GM23248 (cell line): ENCODE data around the gene TRIM17. TPM values are rescaled to one million over a fixed set of nuclear protein-coding genes. Genes with fewer than 3 reads are reported as not detected.

Experiments
- DNase-seq: peaks from one replicate; pipeline ENCODE4 v3.0.0-alpha.2; 2015
- H2AFZ ChIP-seq: fragments of 200-600 bp; sonication (generic); 2 replicates; pipeline ENCODE4 v1.6.1; 2016; ENCODE audit warnings: antibody characterized with exemption
- H3F3A ChIP-seq: fragments of 200-600 bp; sonication (generic); 2 replicates; pipeline ENCODE4 v1.6.1; 2016; ENCODE audit warnings: mild to moderate bottlenecking, antibody characterized with exemption, mixed run types; ENCODE audit not compliant: insufficient read depth
- H3K27ac ChIP-seq: fragments of 200-600 bp; sonication (generic); 2 replicates; pipeline ENCODE4 v1.5.1; 2016; ENCODE audit warnings: mild to moderate bottlenecking
- H3K27me3 ChIP-seq: fragments of 200-600 bp; sonication (generic); replicated peaks from 2 replicates; pipeline ENCODE4 v1.6.1; 2016; ENCODE audit warnings: mild to moderate bottlenecking; ENCODE audit not compliant: insufficient read depth
- H3K36me3 ChIP-seq: fragments of 200-600 bp; sonication (generic); 2 replicates; pipeline ENCODE4 v1.6.1; 2016; ENCODE audit warnings: low read depth, mild to moderate bottlenecking
- H3K4me1 ChIP-seq: fragments of 200-600 bp; sonication (generic); 2 replicates; pipeline ENCODE4 v1.6.1; 2016; ENCODE audit warnings: mild to moderate bottlenecking; ENCODE audit not compliant: insufficient read depth
- H3K4me2 ChIP-seq: fragments of 200-600 bp; sonication (generic); one replicate; pipeline ENCODE4 v1.6.1; 2016; ENCODE audit warnings: mild to moderate bottlenecking; ENCODE audit not compliant: unreplicated experiment
- H3K4me3 ChIP-seq: fragments of 200-600 bp; sonication (generic); 2 replicates; pipeline ENCODE4 v1.5.1; 2016; ENCODE audit warnings: mild to moderate bottlenecking
- H3K79me2 ChIP-seq: fragments of 200-600 bp; sonication (generic); 2 replicates; pipeline ENCODE4 v1.6.1; 2016; ENCODE audit warnings: mild to moderate bottlenecking; ENCODE audit not compliant: insufficient read depth
- H3K9ac ChIP-seq: fragments of 200-600 bp; sonication (generic); 2 replicates; pipeline ENCODE4 v1.6.1; 2016; ENCODE audit warnings: mild to moderate bottlenecking
- H3K9me2 ChIP-seq: fragments of 200-600 bp; sonication (generic); 2 replicates; pipeline ENCODE4 v1.6.1; 2016; ENCODE audit warnings: mixed run types, mild to moderate bottlenecking, moderate library complexity; ENCODE audit not compliant: insufficient read depth
- H3K9me3 ChIP-seq: fragments of 200-600 bp; sonication (generic); one replicate; pipeline ENCODE4 v1.6.1; 2017; ENCODE audit warnings: low read depth
- H4K20me1 ChIP-seq: fragments of 200-600 bp; sonication (generic); 2 replicates; pipeline ENCODE4 v1.6.0; 2016; ENCODE audit not compliant: insufficient read depth
- EZH2 ChIP-seq: fragments of 200-600 bp; sonication (generic); IDR thresholded peaks from 2 replicates; pipeline ENCODE4 v1.6.1; 2018; ENCODE audit warnings: antibody characterized with exemption, mild to moderate bottlenecking; ENCODE audit not compliant: insufficient read depth, poor library complexity, severe bottlenecking
- EZH2phosphoT487 ChIP-seq: fragments of 200-600 bp; sonication (generic); IDR thresholded peaks from 2 replicates; pipeline ENCODE4 v1.6.1; 2018; ENCODE audit warnings: antibody characterized with exemption, moderate library complexity, mild to moderate bottlenecking, low read depth; ENCODE audit not compliant: insufficient read depth
- WGBS, 2 experiments: methylation state at CpG; one replicate each; pipeline ENCODE4 v1.1.6; 2015 to 2017; ENCODE audit warnings: low lambda C conversion rate in 2 of 2, low coverage in 1 of 2; ENCODE audit errors: missing lambda C conversion rate in 2 of 2; 5-methylcytosine and 5-hydroxymethylcytosine counted together
- in situ Hi-C: fragments of 300-500 bp; cut with MboI; formaldehyde crosslinking; loops from 2 replicates; pipeline ENCODE4 v1.15.0; 2020
- polyA plus RNA-seq: library from polyadenylated mRNA; unstranded; fragments of >200 nt; fragmentation: Nextera tagmentation; extraction: Ambion mirVana; gene quantifications from 2 replicates; pipeline ENCODE4 v1.2.1, GENCODE V29; 2016
- total RNA-seq: library from RNA; depleted of rRNA; stranded (reverse); fragments of >200 nt; shearing (Covaris generic); gene quantifications from 2 replicates; pipeline ENCODE4 v1.2.3, GENCODE V29; 2014

Gene TRIM17
- total and polyA plus RNA-seq, 2 experiments from 2014 or later, result 0.26 TPM; not detected in 1

DNA sequence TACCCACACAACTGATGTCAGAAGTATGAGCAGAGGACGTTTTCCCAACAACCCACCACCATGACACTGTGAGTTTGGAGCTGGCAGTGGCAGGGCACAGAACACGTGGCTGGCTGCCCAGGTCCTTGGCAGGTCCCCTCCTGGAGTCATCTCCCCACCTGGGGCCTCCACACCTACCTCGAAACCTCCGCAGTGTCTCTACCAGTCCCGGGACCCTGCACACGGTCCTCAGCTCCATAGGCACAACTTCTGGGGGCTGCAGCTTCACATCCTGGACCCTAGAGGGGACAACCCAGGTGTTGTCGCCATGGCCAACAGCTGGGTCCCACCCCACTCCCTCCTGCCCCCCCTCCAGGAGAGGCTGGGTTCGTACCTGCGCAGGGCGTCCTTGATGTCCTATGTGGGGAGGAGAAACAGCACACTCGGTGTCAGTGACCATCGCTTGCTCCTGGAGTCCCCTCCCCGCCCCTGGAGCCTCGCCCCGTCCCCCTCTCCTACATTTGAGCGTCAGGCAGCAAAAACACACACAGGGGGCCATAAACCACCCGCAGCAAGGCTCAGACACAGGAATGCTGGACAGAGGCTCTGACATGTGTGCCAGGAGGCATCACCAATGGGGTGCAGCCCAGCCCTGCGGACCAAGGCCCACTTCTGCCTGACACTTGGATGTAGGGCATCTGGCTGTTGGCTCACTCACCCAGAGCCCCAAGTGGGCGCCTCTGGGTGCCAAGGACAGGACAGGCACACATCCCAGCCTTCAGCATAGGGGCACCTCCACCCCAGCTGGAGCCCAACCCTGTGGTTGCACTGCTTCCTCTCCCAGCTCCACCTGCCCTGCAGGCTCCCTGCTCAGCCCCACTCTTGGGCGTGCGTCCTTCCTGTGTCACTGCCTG lies 19.6 kb downstream of the TRIM17 start:
- no peaks in the 10 kb centered on the region for H3K9me2 ChIP-seq
- in situ Hi-C loops, result no loop called here
- no peaks in the 10 kb centered on the region for H3K9me3 ChIP-seq
- H3K79me2 ChIP-seq, result peaks cover 29% of the 10 kb centered on the region
- H3K4me1 ChIP-seq, result peaks cover 14% of the 10 kb centered on the region
- no peak overlapping the region for H2AFZ ChIP-seq
- H3F3A ChIP-seq, result 0 out of 2 replicates have a peak, but pooled peaks cover 3% of the 10 kb centered on the region
- no peaks in the 10 kb centered on the region for H3K27me3 ChIP-seq
- 92 to 95% methylated on average over 17 to 21 of the region's 21 CpGs for WGBS, 2 experiments
- H3K36me3 ChIP-seq, result no peaks in the 10 kb centered on the region; the same call in 1 of the 2 replicates
- no peak overlapping the region for H3K9ac ChIP-seq
- no peak for TF ChIP-seq EZH2
- no peak for TF ChIP-seq EZH2phosphoT487
- no peak for DNase-seq
- H3K4me3 ChIP-seq, result no peak overlapping the region
- H4K20me1 ChIP-seq, result no peaks in the 10 kb centered on the region
- no peak overlapping the region for H3K4me2 ChIP-seq
- H3K27ac ChIP-seq, result no peak overlapping the region

GRCh38 chr1:228394571-228395394 lies 21.9 kb downstream of the TRIM17 start:
- Histone ChIP-seq H3K9me2 (no peaks in the 10 kb centered on the region), H3K4me1 (peaks cover 14% of the 10 kb centered on the region), H3K9ac (no peak overlapping the region), H3K79me2 (peaks cover 7% of the 10 kb centered on the region; the same call in 1 of the 2 replicates), H2AFZ (no peak overlapping the region), H3K27ac (no peak overlapping the region), H3K36me3 (no peaks in the 10 kb centered on the region; the same call in 1 of the 2 replicates), H3F3A (0 out of 2 replicates have a peak, but pooled peaks cover 3% of the 10 kb centered on the region), H3K4me3 (no peak overlapping the region), H3K27me3 (no peaks in the 10 kb centered on the region), H3K4me2 (no peak overlapping the region), H3K9me3 (no peaks in the 10 kb centered on the region), H4K20me1 (no peaks in the 10 kb centered on the region)
- no peak for DNase-seq
- in situ Hi-C loops, result no loop called here
- WGBS, 2 experiments, result 93 to 95% methylated on average over 38 of the region's 38 CpGs
- TF ChIP-seq EZH2 (no peak), EZH2phosphoT487 (no peak)

DNA sequence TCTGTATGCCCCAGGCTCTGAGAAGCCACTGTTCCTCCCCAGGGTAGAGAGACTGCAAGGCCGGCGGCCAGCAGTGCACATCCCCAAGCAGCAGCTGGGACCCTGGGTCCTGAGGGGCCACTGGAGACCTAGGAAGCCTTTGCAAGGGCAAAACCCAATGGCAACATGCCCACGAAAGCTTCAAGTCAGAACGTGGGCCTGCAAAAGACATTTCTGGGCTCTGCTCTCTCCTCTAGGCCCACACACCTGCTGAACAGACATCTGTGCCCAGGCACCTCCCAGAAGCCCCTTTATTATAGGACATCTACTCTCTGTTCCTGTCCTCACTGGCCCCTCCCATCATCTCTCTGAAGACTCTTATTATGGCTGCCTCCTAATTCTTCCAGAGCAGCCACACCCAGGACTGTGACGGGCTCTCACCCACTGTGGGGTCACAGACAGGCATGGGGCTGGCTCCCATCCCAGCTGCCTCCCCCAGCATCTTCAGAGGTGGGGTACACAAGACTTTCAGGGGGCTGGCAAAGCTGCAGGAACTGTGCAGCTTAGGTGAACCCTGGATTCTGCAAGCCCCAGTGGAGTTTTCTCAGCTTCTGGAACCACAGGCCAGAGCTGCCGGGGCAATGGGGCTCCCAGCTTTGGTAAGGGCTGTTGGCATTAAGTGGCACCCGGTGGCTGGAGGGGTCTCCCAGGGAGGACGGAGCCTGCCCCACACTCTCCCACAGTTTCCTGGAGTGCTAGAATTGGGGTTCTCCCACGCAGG lies 22.7 kb downstream of the TRIM17 start:
- peaks cover 14% of the 10 kb centered on the region for H3K4me1 ChIP-seq
- 80 to 82% methylated on average over 9 of the region's 9 CpGs for WGBS, 2 experiments
- no peaks in the 10 kb centered on the region for H3K27me3 ChIP-seq
- 0 out of 2 replicates have a peak overlapping the region, but pooled peaks have one; percentile 20 for H3K9ac ChIP-seq
- H3K9me3 ChIP-seq, result no peaks in the 10 kb centered on the region
- no peak overlapping the region for H2AFZ ChIP-seq
- H3K79me2 ChIP-seq, result peaks cover 7% of the 10 kb centered on the region; the same call in 1 of the 2 replicates
- no peaks in the 10 kb centered on the region; the same call in 1 of the 2 replicates for H3K36me3 ChIP-seq
- in situ Hi-C loops, result no loop called here
- peak overlapping the region; percentile 0 for H3K4me2 ChIP-seq
- no peak for DNase-seq
- no peaks in the 10 kb centered on the region for H3K9me2 ChIP-seq
- no peak overlapping the region for H3K4me3 ChIP-seq
- no peak for TF ChIP-seq EZH2phosphoT487
- no peak for TF ChIP-seq EZH2
- 0 out of 2 replicates have a peak, but pooled peaks cover 3% of the 10 kb centered on the region for H3F3A ChIP-seq
- 0 out of 2 replicates have a peak overlapping the region, but pooled peaks have one; percentile 11 for H3K27ac ChIP-seq
- H4K20me1 ChIP-seq, result no peaks in the 10 kb centered on the region
